ENCODE results near the gene CXCR5.

Gene CXCR5, protein sequence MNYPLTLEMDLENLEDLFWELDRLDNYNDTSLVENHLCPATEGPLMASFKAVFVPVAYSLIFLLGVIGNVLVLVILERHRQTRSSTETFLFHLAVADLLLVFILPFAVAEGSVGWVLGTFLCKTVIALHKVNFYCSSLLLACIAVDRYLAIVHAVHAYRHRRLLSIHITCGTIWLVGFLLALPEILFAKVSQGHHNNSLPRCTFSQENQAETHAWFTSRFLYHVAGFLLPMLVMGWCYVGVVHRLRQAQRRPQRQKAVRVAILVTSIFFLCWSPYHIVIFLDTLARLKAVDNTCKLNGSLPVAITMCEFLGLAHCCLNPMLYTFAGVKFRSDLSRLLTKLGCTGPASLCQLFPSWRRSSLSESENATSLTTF

DNA sequence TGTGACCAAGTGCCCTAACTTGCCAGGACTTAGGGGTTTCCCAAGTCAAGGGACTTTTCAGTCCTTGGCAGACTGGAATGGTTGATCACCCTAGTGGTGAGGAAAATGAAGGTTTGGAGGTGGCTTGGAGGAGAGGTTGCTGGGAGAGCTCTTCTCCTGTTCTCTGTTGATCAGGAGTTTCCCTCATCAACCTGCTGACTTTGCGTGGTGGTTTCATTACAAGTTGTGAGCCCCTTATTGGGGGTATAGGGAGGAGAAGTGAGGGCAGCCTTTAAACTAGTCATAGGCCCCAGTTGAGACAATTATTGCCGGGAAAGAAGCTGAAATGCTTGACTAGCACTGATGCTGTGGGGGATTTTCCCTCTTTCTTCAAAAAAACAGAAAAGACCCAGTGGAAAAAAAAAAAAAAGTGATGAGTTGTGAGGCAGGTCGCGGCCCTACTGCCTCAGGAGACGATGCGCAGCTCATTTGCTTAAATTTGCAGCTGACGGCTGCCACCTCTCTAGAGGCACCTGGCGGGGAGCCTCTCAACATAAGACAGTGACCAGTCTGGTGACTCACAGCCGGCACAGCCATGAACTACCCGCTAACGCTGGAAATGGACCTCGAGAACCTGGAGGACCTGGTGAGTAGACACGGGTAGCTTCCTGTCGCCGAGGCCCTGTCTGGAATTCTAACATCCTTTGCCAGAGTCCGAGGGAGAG lies at the start of gene CXCR5:
CXCR5 (plus strand) TSS at position 525 of the 704 bp plus-strand sequence; CDS start at position 575, 50 bp downstream.
- no peak within 1 kb of the TSS for H3K27ac ChIP-seq
- ChIA-PET CTCF (interaction anchor here (0.6 to 0.8 kb wide), 3 partner anchors 47 to 99 kb away, joined by 3 to 6 read pairs (median 4); no protein-coding TSS in a partner anchor), POLR2A (ENCODE audit: low non-redundant PET) (interaction anchor here (0.6 to 0.7 kb wide), 2 partner anchors 62 to 202 kb away, joined by 3 to 10 read pairs; no protein-coding TSS in a partner anchor)
- TF ChIP-seq CTCF (conservative IDR thresholded peaks at IDR 0.05; ENCODE audit: low read depth): no peak
- DNase-seq (ENCODE audit: low spot score): no peak

- ChIA-PET POLR2A (ENCODE audit: low non-redundant PET) (no interaction called here), CTCF (no interaction called here)
- DNase-seq (ENCODE audit: low spot score): no peak
- no peak for TF ChIP-seq CTCF (conservative IDR thresholded peaks at IDR 0.05; ENCODE audit: low read depth)
- no peak overlapping the region for H3K27ac ChIP-seq
Observed at GRCh38 chr11:118834427-118835028, 49.2 kb upstream of the CXCR5 start.

GRCh38 chr11:118837868-118838267 lies 45.8 kb upstream of the CXCR5 start:
- DNase-seq (ENCODE audit: low spot score): no peak
- ChIA-PET POLR2A (ENCODE audit: low non-redundant PET) (no interaction called here), CTCF (no interaction called here)
- H3K27ac ChIP-seq: no peak overlapping the region
- TF ChIP-seq CTCF (conservative IDR thresholded peaks at IDR 0.05; ENCODE audit: low read depth): no peak

GRCh38 chr11:118838905-118839553 lies 44.7 kb upstream of the CXCR5 start:
- no peak for TF ChIP-seq CTCF (conservative IDR thresholded peaks at IDR 0.05; ENCODE audit: low read depth)
- ChIA-PET CTCF (interaction anchor here (0.6 kb wide), 1 partner anchor 122 kb away, joined by 3 read pairs; no protein-coding TSS in a partner anchor), POLR2A (ENCODE audit: low non-redundant PET) (no interaction called here)
- DNase-seq (ENCODE audit: low spot score): no peak
- H3K27ac ChIP-seq: no peak overlapping the region

DNA sequence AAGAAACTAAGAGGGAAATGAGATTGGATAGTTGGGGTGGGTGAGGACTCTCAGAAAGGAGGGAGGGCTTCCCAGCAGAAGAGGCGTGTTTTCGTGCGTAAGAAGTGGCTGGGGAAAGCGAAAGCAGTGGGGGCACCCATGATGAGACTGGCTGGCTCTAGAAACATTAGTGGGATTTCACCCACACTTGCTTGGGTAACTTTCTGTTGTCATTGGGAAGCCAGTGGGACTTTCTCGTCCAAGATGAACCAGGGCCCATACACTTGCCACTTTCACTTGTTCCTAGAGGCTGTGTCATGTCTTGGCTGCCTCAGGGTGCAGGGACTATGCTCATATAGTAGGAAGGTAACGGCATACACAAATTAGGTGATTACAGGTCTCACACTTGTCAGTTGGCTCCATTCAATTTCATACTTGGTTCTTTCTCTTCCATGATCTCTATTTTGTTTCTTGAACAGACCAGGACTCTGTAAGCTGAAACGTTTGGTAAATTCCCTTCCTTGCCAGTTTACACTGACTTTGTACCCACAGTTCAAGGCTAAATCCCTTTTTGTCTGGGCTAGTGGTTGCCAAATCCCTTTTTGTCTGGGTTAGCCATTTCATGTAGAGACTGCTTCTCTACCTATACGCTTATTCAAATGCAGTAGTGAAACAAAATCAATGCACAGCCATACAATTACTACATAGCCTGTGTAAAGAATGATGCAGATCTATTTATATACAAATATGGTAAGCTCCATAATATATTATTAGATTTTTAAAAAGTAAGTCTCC lies 42.0 kb upstream of the CXCR5 start:
- POLR2A ChIA-PET (ENCODE audit: low non-redundant PET): no interaction called here
- DNase-seq (ENCODE audit: low spot score): no peak
- TF ChIP-seq CTCF (conservative IDR thresholded peaks at IDR 0.05; ENCODE audit: low read depth): no peak
- no peak overlapping the region for H3K27ac ChIP-seq
- CTCF ChIA-PET: no interaction called here
